B cell (primary cell): ENCODE results near the gene COG1. TPM values are rescaled to one million over a fixed set of nuclear protein-coding genes. Genes with fewer than 3 reads are reported as not detected.
A peak's percentile ranks its signal among the peaks of the same experiment; 100 is the strongest.

Source experiments
- ATAC-seq: fragments of 200-7000 bp; cut with Tn5 transposase; one replicate; pipeline ENCODE4 v1.10.0; 2021; ENCODE audit warnings: low read depth, mild to moderate bottlenecking, moderate number of reproducible peaks, moderate library complexity
- CTCF ChIA-PET: fragments of 350-600 bp; sonication (Branson Sonifier 250); formaldehyde crosslinking; loops from one replicate; lab custom pipeline; 2021; ENCODE audit warnings: antibody characterized with exemption, inconsistent platforms; lab: Charles Lee
- POLR2A ChIA-PET: fragments of 350-600 bp; sonication (Branson Sonifier 250); formaldehyde crosslinking; loops from one replicate; lab custom pipeline; 2021; ENCODE audit warnings: antibody characterized with exemption; lab: Charles Lee
- DNase-seq: peaks from one replicate; pipeline ENCODE4 v3.0.0; 2013
- H2AFZ ChIP-seq: 2 replicates; pipeline ENCODE4 v1.6.1; 2012; ENCODE audit warnings: mild to moderate bottlenecking, low read depth, low read length; ENCODE audit not compliant: insufficient read depth, poor library complexity, severe bottlenecking
- H3K27ac ChIP-seq, 2 donors: 1 replicate in 1 of 2; 2 replicates in 1 of 2; pipeline ENCODE4 v1.5.1; 2012 to 2013; ENCODE audit warnings: low read length in 2 of 2, mild to moderate bottlenecking in 2 of 2, moderate library complexity in 1 of 2
- H3K27me3 ChIP-seq, 4 experiments: fragments of 200-600 bp in 1 of 4; sonication (generic) in 1 of 4; replicated peaks in 1 of 4; 1 replicate in 2 of 4; 2 replicates in 2 of 4; pipeline versions ENCODE4 v1.6.1 to v1.7.0; 2013 to 2016; ENCODE audit warnings: low read length in 3 of 4, mild to moderate bottlenecking in 2 of 4, mixed read lengths in 1 of 4, moderate library complexity in 1 of 4; ENCODE audit not compliant: insufficient read depth in 4 of 4, control insufficient read depth in 3 of 4; ENCODE audit errors: control extremely low read depth in 1 of 4
- H3K36me3 ChIP-seq, 2 experiments: replicated peaks in 1 of 2; 1 replicate in 1 of 2; 2 replicates in 1 of 2; pipeline versions ENCODE4 v1.6.1 to v1.7.1; 2013; ENCODE audit warnings: low read length in 1 of 2; ENCODE audit not compliant: insufficient read depth in 2 of 2, control insufficient read depth in 1 of 2; ENCODE audit errors: control extremely low read depth in 1 of 2, extremely low read depth in 1 of 2
- H3K4me1 ChIP-seq, 2 donors: fragments of 200-600 bp in 1 of 2; sonication (generic) in 1 of 2; 1 replicate in 1 of 2; 2 replicates in 1 of 2; pipeline versions ENCODE4 v1.5.1 to v1.6.1; 2013 to 2017; ENCODE audit warnings: low read length in 2 of 2; ENCODE audit not compliant: control insufficient read depth in 2 of 2, insufficient read depth in 2 of 2
- H3K4me2 ChIP-seq: replicated peaks from 2 replicates; pipeline ENCODE3; 2012; ENCODE audit warnings: mild to moderate bottlenecking, low read depth, low read length; ENCODE audit not compliant: poor library complexity, severe bottlenecking
- H3K4me3 ChIP-seq, 5 experiments: fragments of 200-600 bp in 1 of 5; sonication (generic) in 1 of 5; 1 replicate in 3 of 5; 2 replicates in 2 of 5; pipeline versions ENCODE4 v1.5.1 to v1.7.0; 2011 to 2016; ENCODE audit warnings: low read length in 4 of 5, mild to moderate bottlenecking in 4 of 5, low read depth in 2 of 5, control low read depth in 1 of 5, moderate library complexity in 1 of 5; ENCODE audit not compliant: insufficient read depth in 1 of 5; ENCODE audit errors: control extremely low read depth in 1 of 5, extremely low read depth in 1 of 5
- H3K79me2 ChIP-seq: fragments of 200-600 bp; sonication (generic); one replicate; pipeline ENCODE4 v1.6.0; 2016; ENCODE audit warnings: low read length; ENCODE audit not compliant: control insufficient read depth, insufficient read depth
- H3K9ac ChIP-seq: fragments of 200-600 bp; sonication (generic); 2 replicates; pipeline ENCODE4 v1.6.1; 2017; ENCODE audit warnings: mild to moderate bottlenecking, low read length, moderate library complexity
- H3K9me3 ChIP-seq, 3 donors: one replicate each; pipeline versions ENCODE4 v1.6.1 to v1.7.1; 2013; ENCODE audit warnings: low read length in 2 of 3; ENCODE audit not compliant: control insufficient read depth in 2 of 3, insufficient read depth in 1 of 3; ENCODE audit errors: control extremely low read depth in 1 of 3
- H4K20me1 ChIP-seq: 2 replicates; pipeline ENCODE4 v1.6.0; 2012; ENCODE audit warnings: mild to moderate bottlenecking, low read length; ENCODE audit not compliant: insufficient read depth, control insufficient read depth, poor library complexity, severe bottlenecking
- H3K27ac Mint-ChIP-seq: one replicate; pipeline ENCODE4 v1.8.0; 2021; ENCODE audit warnings: mixed read lengths
- H3K27me3 Mint-ChIP-seq: one replicate; pipeline ENCODE4 v1.8.0; 2021; ENCODE audit warnings: mixed read lengths
- H3K4me1 Mint-ChIP-seq: one replicate; pipeline ENCODE4 v1.8.0; 2021; ENCODE audit warnings: mixed read lengths
- H3K4me3 Mint-ChIP-seq: one replicate; pipeline ENCODE4 v1.8.0; 2021; ENCODE audit warnings: mixed read lengths
- H3K9me3 Mint-ChIP-seq: one replicate; pipeline ENCODE4 v1.8.0; 2022; ENCODE audit warnings: mixed read lengths; ENCODE audit not compliant: insufficient read depth
- EZH2 ChIP-seq: IDR thresholded peaks from 2 replicates; pipeline ENCODE4 v1.6.1; 2012; ENCODE audit warnings: borderline replicate concordance, low read depth, mild to moderate bottlenecking, moderate library complexity, low read length; ENCODE audit not compliant: insufficient read depth, poor library complexity, severe bottlenecking
- WGBS: methylation state at CpG from one replicate; pipeline ENCODE4 v1.1.5; 2013; ENCODE audit warnings: missing lambda C conversion rate; ENCODE audit not compliant: insufficient coverage; 5-methylcytosine and 5-hydroxymethylcytosine counted together
- intact Hi-C: fragments of 100-400 bp; cut with micrococcal nuclease; formaldehyde crosslinking; loops from one replicate; pipeline ENCODE4 v1.10.0; 2022
- polyA plus RNA-seq: library from polyadenylated mRNA; depleted of rRNA; stranded (reverse); fragments of >200 nt; gene quantifications from 2 replicates; pipeline ENCODE4 v1.2.3, GENCODE V29; 2012
- total RNA-seq, 2 donors: library from RNA; stranded (reverse); fragments of 120-200 nt in 1 of 2; gene quantifications; 1 replicate in 1 of 2; 2 replicates in 1 of 2; pipeline versions ENCODE4 v1.2.3 to v1.2.4, GENCODE V29; 2013 to 2022
- TF ChIP-seq, protein P1 (sequence below): fragments of 200-600 bp; IDR thresholded peaks from one replicate; pipeline ENCODE4 v1.8.0; 2022; ENCODE audit warnings: antibody characterized with exemption, mild to moderate bottlenecking

The COG1 gene
- total and polyA plus RNA-seq, 2 donors (not counting 1 experiment from before 2014, with no cell fraction given), result 39.1 to 72.8 TPM

GRCh38 chr17:73191443-73192205 lies 1.2 kb upstream of the COG1 start:
- POLR2A ChIA-PET, result interaction anchor here (0.6 kb wide), 1 partner anchor 397 kb away, joined by 8 read pairs; no protein-coding TSS in a partner anchor
- H3K27ac Mint-ChIP-seq, result peak overlapping the region; percentile 62

More at GRCh38 chr17:73191443-73192205, 1.2 kb upstream of the COG1 start:
- Mint-ChIP-seq H3K9me3 (no peaks in the 10 kb centered on the region), H3K4me3 (peak overlapping the region; percentile 82), H3K27me3 (no peaks in the 10 kb centered on the region), H3K4me1 (peaks cover 27% of the 10 kb centered on the region)
- H4K20me1 ChIP-seq, result no peaks in the 10 kb centered on the region
- 22% methylated on average over 10 of the region's 26 CpGs for WGBS
- H2AFZ ChIP-seq, result peak overlapping the region; percentile 93
- peaks cover 11 to 21% of the 10 kb centered on the region in 2 donors for H3K4me1 ChIP-seq
- DNase-seq (peak; percentile 78), ATAC-seq (peak; percentile 25)
- peak overlapping the region; percentile 81 for H3K9ac ChIP-seq
- CTCF ChIA-PET, result interaction anchor here (0.6 to 1.6 kb wide), 5 partner anchors 40 to 465 kb away, joined by 3 to 13 read pairs (median 4); a partner anchor contains a TSS
- no peak for TF ChIP-seq EZH2
- TF ChIP-seq, protein P1, sequence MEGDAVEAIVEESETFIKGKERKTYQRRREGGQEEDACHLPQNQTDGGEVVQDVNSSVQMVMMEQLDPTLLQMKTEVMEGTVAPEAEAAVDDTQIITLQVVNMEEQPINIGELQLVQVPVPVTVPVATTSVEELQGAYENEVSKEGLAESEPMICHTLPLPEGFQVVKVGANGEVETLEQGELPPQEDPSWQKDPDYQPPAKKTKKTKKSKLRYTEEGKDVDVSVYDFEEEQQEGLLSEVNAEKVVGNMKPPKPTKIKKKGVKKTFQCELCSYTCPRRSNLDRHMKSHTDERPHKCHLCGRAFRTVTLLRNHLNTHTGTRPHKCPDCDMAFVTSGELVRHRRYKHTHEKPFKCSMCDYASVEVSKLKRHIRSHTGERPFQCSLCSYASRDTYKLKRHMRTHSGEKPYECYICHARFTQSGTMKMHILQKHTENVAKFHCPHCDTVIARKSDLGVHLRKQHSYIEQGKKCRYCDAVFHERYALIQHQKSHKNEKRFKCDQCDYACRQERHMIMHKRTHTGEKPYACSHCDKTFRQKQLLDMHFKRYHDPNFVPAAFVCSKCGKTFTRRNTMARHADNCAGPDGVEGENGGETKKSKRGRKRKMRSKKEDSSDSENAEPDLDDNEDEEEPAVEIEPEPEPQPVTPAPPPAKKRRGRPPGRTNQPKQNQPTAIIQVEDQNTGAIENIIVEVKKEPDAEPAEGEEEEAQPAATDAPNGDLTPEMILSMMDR, result peak; percentile 87
- intact Hi-C loops, result loop anchor here (1.0 to 2.0 kb wide), 3 partner anchors 99 to 1011 kb away; partner anchors contain the start of genes RPL38 and SLC39A11
- H3K27me3 ChIP-seq, result no peaks in the 10 kb centered on the region
- H3K9me3 ChIP-seq, result no peaks in the 10 kb centered on the region
- peaks cover 0 to 8% of the 10 kb centered on the region in 2 experiments for H3K36me3 ChIP-seq
- no peak overlapping the region for H3K27ac ChIP-seq
- H3K4me2 ChIP-seq, result peak overlapping the region; percentile 93
- H3K79me2 ChIP-seq, result peaks cover 16% of the 10 kb centered on the region
- peak overlapping the region; percentile 21 to 86 (median 78) for H3K4me3 ChIP-seq
